Measurements from ENCODE around the gene CCKAR.

Gene CCKAR

GRCh38 chr4:26489101-26489985 is 941 bp downstream of the CCKAR start:
- intact Hi-C loops (cut with DNase I; ENCODE audit: low total_unique reads): no loop called here
- Histone ChIP-seq H3K36me3 (no peaks in the 10 kb centered on the region), H3K27me3 (peaks cover 0 to 29% of the 10 kb centered on the region in 2 donors), H3K27ac (no peak overlapping the region), H3K9me3 (no peaks in the 10 kb centered on the region), H3K4me1 (no peaks in the 10 kb centered on the region), H3K4me3 (no peak overlapping the region)
- no peak for DNase-seq
- no peak for TF ChIP-seq CTCF (IDR thresholded peaks at IDR 0.05)

- Histone ChIP-seq H3K36me3 (no peaks in the 10 kb centered on the region), H3K4me3 (no peak overlapping the region), H3K9me3 (no peaks in the 10 kb centered on the region), H3K4me1 (no peaks in the 10 kb centered on the region), H3K27me3 (peaks cover 0 to 9% of the 10 kb centered on the region in 2 donors), H3K27ac (no peak overlapping the region)
- intact Hi-C loops (cut with DNase I; ENCODE audit: low total_unique reads): no loop called here
- no peak for TF ChIP-seq CTCF (IDR thresholded peaks at IDR 0.05)
- DNase-seq: no peak
Observed at GRCh38 chr4:26485684-26486083, 4.6 kb downstream of the CCKAR start.

GRCh38 chr4:26484516-26484915 is 5.8 kb downstream of the CCKAR start:
- Histone ChIP-seq H3K36me3 (no peaks in the 10 kb centered on the region), H3K4me1 (no peaks in the 10 kb centered on the region), H3K4me3 (no peak overlapping the region), H3K9me3 (no peaks in the 10 kb centered on the region), H3K27me3 (peaks cover 0 to 5% of the 10 kb centered on the region in 2 donors), H3K27ac (no peak overlapping the region)
- DNase-seq: no peak
- TF ChIP-seq CTCF (IDR thresholded peaks at IDR 0.05): no peak
- intact Hi-C loops (cut with DNase I; ENCODE audit: low total_unique reads): no loop called here

- no peak for DNase-seq
- no peak overlapping the region for H3K27ac ChIP-seq
- H3K27me3 ChIP-seq: peaks cover 0 to 5% of the 10 kb centered on the region in 2 donors
- no peaks in the 10 kb centered on the region for H3K9me3 ChIP-seq
- no peaks in the 10 kb centered on the region for H3K4me1 ChIP-seq
- no peak for TF ChIP-seq CTCF (IDR thresholded peaks at IDR 0.05)
- intact Hi-C loops (cut with DNase I; ENCODE audit: low total_unique reads): no loop called here
- no peaks in the 10 kb centered on the region for H3K36me3 ChIP-seq
- H3K4me3 ChIP-seq: no peak overlapping the region
Observed at GRCh38 chr4:26484032-26484515, 6.2 kb downstream of the CCKAR start.

GRCh38 chr4:26482508-26483462 is 7.5 kb downstream of the CCKAR start:
- TF ChIP-seq CTCF (IDR thresholded peaks at IDR 0.05): no peak
- H3K36me3 ChIP-seq: no peaks in the 10 kb centered on the region
- no peak overlapping the region for H3K4me3 ChIP-seq
- H3K4me1 ChIP-seq: no peaks in the 10 kb centered on the region
- DNase-seq: no peak
- H3K9me3 ChIP-seq: no peaks in the 10 kb centered on the region
- no peaks in the 10 kb centered on the region for H3K27me3 ChIP-seq
- H3K27ac ChIP-seq: no peak overlapping the region
- intact Hi-C loops (cut with DNase I; ENCODE audit: low total_unique reads): no loop called here

Measured in tibial artery (tissue), 4 donors.